ENCODE measurements around the gene SLC30A4.

The SLC30A4 gene

DNA sequence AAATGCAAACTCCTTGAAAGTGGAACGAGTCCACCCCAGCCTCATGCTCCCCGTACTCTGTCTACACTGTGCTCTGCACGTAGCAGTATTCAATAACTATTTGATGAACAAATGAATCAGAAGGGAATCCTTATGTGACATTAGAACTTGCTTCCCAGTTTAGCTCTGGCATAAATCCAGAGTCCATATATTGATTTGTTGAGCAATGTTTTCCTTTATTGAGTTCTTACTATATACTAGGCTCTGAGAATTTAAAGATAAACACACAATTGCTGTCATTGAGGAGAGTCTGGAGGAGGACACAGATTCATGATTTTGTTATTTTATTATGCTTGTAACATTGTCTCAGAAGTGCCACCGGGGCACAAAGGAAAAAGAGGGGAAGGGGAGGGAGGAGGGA is 73.2 kb downstream of the SLC30A4 start:
- DNase-seq = no peak

DNA sequence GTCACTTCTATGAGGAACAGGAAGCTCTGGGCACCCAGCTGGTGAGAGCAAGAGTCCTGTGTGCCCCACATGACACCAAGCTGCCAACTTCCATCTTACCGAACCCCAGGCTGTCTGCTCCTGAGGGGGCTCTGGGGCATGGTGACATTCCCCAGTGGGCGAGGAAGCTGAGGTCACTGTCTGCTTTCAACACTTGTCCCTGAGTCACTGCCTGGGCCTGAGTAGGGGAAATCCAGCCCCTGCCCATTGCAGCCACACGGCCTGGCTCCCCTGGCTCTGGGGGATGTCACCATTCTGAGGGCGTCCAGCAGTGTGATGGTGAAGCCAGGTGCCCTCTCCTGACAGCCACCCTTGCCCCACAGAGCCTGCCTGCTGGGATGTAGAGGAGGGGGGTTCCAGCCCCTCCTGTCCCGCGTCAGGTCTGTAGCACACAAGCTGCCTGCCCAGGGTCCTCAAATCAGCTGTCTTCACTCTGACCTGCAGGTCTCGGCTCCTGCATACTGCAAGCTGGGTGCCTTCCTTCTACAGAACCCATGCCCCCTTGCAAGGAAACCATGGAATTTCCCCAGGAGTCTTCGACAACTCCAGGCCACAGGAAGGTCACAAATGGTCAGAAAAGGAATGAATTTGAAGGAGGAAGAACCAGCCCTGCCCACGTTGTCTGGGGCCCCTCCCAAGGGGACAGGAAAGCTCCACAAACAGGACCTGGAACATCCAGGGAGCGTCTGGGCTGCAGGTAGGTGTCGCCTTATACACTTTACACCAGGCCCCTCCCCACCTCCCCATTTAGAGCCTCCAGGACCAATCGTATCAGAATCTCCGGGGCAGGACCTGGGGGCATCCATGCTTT is 74.3 kb downstream of the SLC30A4 start:
- no peak for DNase-seq

DNA sequence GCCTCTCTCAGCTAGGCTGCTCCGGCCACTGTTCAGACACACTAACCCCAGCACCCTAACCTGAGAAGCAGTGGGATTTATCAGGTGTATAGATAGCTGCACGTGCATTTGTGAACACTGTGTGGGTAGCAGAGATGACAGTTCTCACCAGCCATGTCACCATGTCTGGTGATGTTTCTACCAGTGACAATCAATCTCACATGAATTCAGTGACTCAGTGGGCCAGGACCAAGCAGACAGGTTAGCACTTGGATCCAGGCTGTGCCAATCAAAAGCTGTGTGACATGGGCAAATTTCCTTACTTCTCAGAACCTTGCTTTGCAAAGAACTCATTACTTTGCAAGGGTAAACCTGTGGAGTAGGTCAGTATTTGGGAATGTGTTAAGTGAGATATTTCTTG is 78.9 kb downstream of the SLC30A4 start:
- DNase-seq = no peak

DNA sequence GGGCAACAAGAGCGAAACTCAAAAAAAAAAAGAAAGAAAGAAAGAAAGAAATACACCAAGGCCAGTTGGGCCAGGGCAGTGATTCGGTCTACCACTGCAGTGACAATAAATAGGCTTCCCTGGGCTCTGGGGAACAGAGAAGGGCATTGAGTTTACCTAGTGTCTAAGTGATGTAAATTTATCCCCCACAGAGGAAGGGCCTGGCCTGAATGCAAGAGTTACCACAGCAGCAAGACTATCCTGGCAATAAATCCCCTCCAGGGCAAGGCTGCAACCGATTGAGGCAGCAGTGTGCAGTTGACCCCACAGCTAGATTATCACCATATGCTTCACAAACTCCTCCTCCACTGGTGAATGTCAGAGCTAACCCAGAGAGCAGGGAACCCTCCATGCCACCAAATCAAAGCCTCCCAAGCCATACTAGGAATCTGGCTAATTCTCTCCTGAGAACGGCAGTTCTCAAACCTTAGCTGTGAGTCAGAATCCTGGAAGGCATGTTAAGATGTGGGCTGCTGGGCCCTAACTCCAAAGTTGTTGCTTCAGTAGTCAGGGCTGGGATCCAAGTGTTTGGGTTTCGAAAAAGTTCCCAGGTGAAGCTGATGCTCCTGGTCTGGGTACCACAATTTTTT is 79.9 kb downstream of the SLC30A4 start:
- no peak for DNase-seq

DNA sequence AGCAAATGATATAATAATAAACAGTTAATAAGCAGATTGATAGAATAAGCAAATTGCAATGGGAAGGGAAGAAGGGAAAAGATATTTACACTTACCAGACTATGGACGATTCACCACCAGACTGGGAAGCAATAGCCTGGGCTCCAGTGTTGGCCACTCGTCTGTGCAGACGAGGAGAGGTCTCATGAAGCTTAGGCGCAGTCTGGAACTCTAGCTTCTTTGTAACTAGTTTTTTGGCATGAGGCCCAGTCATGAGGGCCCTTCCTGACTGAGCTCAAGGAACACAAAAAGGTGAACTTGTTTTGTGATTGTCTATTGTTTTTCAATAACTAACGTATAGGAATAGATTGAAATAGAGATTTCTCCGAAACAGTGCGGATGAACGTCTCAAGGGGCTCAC is 80.9 kb downstream of the SLC30A4 start:
- DNase-seq = no peak

DNA sequence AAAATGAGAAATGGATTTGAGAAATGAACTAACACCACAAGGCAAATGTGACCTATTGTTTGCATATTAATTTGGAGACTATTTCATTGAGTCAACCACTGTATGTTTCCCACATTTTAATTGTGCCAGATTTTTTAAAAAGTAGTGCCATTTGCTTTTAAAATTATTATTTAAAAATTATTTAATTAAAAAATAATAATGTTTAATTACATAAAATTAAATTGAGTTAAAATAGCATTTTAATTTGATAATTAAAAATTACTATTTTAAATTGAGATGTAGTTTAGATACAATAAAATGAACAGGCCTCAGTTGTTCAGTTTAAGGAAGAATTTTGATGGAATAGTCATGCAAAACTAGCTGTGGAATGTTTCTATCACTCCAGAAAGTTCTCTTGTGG is 81.5 kb downstream of the SLC30A4 start:
- DNase-seq = no peak

DNA sequence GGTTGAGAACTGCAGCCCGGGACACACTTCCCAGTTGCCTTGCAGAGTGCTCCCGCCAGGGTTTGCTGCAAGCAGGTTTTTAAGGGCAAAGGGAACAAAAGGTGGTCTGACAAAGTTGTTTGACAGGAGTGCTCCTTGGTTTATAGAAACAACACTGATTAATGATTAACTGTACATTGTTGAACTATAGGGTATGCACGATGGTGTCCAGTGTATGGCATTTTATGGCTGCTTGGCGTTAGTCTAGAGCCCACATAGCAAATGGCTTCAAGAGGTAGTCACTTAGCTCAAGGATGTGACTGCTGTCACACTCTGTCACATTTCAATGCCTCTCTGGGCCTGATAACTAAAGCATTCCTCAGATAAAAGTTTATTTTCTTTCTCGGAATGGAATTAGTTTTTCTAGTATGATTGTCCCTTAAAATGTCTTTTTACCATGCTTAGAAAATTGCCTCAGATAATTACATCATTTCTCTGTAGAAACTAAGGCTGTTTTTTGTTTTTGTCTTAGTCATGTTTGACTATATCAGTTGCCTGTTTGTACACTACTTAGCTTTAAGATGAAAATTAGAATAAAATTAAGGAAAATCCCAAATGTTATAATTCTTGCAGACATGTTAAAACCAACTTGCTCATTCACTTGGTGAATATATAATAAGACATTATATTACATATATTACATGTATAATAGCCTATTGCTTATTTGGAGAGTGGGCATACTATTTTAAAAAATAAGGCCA is 82.9 kb downstream of the SLC30A4 start:
- DNase-seq = no peak

DNA sequence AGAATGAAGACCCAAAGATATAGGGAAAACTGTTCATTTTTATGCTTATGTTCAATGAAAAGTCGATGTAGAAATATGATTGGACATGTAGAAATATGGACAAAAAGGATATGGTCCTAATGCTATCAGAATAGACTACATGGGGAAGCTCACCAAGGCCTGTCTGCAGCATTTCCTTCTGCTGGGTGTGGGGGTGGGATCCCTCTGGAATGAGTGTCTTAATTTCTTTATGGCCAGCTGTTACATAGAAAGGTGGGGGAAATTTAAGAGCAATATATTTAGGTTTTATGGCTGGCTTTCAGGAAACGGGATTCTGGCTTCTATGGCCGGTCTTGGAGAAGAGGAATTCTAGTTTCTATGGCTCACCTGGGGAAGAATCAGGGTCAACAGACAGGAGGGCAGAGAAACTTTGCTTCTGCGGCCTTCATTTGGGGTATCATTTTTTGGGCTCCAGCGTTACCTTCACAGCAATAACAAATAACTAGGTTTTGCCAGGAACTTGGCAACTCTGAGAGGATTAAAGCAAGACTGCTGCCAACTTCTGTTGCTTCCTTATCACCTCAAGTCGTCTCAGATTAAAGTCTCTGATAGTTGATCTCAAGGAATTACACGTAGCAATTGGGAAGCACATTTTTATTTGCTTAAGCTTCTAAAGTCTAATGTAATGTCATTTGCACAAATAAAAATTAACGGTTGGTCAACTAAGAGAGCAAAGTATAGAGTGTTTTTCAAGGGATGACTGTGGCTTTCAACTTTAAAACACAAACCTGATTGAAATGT is 87.2 kb downstream of the SLC30A4 start:
- DNase-seq = no peak

DNA sequence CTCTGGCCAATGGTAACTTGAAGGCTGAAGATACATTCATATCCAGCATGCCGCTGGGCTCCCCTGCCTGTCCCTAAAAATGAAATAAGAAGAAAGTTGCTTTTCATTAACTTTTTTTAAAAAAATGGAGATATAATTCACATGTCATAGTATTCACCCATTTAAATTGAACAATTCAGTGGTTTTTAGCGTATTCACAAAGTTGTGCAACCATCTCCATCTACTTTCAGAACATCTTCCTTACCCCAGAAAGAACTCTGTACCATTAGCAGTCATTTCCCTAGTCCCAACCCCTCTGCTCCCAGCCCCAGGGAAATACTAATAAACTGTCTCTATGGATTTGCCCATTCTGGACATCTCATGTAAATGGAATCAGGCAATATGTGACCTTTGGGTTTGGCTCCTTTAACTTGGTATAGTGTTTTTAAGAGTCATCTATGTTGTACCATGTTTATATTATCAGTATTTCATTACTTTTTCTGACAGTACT is 88.4 kb downstream of the SLC30A4 start:
- no peak for DNase-seq

DNA sequence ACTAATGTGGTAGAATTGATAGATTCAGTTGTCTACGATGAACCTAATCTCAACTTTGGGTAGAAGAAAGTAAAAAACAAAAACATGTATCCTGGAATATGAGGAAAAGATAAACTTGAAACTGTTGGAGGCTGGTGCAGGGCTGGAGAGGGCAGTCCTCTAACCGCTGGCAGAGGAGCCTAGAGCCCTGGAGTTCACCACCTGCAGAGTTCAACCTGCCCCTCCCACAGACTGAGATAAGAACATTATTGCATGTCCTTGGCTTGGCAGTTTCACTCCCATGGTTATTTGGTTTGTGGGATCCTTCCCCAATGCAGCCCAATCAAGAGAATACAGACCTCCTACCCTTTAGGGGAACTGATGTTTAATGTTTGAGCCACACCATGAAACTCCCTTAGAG is 91.0 kb downstream of the SLC30A4 start:
- DNase-seq = no peak

DNA sequence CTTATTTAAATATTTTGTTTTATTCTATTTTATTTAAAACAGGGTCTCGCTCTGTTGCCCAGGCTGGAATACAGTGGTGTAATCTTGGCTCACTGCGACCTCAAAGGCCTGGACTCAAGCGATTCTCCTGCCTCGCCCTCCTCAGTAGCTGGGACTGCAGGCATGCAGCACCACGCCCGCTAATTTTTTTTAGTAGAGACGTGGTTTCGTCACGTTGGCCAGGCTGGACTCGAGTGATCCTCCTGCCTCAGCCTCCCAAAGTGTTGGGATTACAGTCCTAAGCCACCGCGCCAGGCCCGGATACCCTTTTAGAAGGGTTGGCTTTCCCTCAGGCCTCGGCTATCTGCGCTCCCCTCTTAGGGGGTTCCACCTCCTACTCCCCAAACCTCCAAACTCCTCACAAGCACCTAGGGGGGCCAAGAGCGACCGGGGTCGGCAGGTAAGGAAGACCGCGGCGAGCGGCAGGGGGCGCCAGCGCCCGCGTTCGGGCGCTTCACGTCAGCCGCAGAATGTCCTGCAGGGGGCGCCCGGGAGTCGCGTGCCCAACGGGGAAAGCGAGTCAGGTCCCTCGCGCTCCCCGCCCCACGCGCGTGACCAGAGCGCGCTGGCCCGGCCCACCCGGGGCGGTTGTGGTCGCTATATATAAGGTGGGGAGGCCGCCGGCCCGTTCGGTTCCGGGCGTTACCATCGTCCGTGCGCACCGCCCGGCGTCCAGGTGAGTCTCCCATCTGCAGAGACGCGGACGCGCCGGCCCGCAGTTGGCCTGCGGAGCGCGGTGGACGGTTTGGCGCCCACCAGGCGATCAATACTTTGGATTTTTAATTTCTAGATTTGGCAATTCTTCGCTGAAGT is 92.4 kb downstream of the SLC30A4 start:
- DNase-seq = no peak
